Cortex of kidney (tissue), 1 donor: ENCODE measurements around the gene ABL2.
"Not testable (repeated sequence)": the region's sequence is repeated elsewhere in the genome, so short reads cannot be mapped to it uniquely, and the experiment has no call there.

Experiments
- DNase-seq: peaks from one replicate; lab custom pipeline; 2025; lab: John Stamatoyannopoulos, UW

The ABL2 gene

GRCh38 chr1:179229214-179230140 lies at the start of gene ABL2:
Gene ABL2, minus strand, starts transcription at chr1:179229677. Its CDS starts 280 bp downstream, at chr1:179229397.
- no peak for DNase-seq

GRCh38 chr1:179278920-179279319 lies 49.4 kb upstream of the ABL2 start:
- no peak for DNase-seq

GRCh38 chr1:179274424-179274823 lies 44.9 kb upstream of the ABL2 start:
- not testable (repeated sequence) for DNase-seq

- no peak for DNase-seq
These were observed 39.6 kb upstream of the ABL2 start for GRCh38 chr1:179269071-179269470.

- DNase-seq = no peak
These were observed 35.0 kb upstream of the ABL2 start for GRCh38 chr1:179264507-179264906.

GRCh38 chr1:179263121-179263520 lies 33.6 kb upstream of the ABL2 start:
- DNase-seq = no peak

- DNase-seq = no peak
These were observed 32.7 kb upstream of the ABL2 start for GRCh38 chr1:179262183-179262582.

- no peak for DNase-seq
These were observed 24.0 kb upstream of the ABL2 start for GRCh38 chr1:179253286-179253972.

- no peak for DNase-seq
These were observed 23.1 kb upstream of the ABL2 start for GRCh38 chr1:179252606-179253005.

- DNase-seq = no peak
These were observed 22.2 kb upstream of the ABL2 start for GRCh38 chr1:179251675-179252074.

GRCh38 chr1:179247923-179248322 lies 18.4 kb upstream of the ABL2 start:
- no peak for DNase-seq

GRCh38 chr1:179245426-179245825 lies 15.9 kb upstream of the ABL2 start:
- DNase-seq = not testable (repeated sequence)

GRCh38 chr1:179241530-179242097 lies 12.1 kb upstream of the ABL2 start:
- no peak for DNase-seq

- no peak for DNase-seq
These were observed 7.7 kb upstream of the ABL2 start for GRCh38 chr1:179237222-179237621.

GRCh38 chr1:179234863-179235262 lies 5.4 kb upstream of the ABL2 start:
- DNase-seq = no peak

GRCh38 chr1:179231923-179232322 lies 2.4 kb upstream of the ABL2 start:
- DNase-seq = no peak

GRCh38 chr1:179230721-179231120 lies 1.2 kb upstream of the ABL2 start:
- DNase-seq = no peak

GRCh38 chr1:179230251-179230650 lies 774 bp upstream of the ABL2 start:
- DNase-seq = no peak

- no peak for DNase-seq
These were observed 679 bp downstream of the ABL2 start for GRCh38 chr1:179228783-179229213.

GRCh38 chr1:179226738-179227137 lies 2.7 kb downstream of the ABL2 start:
- DNase-seq = no peak

GRCh38 chr1:179224466-179224865 lies 5.0 kb downstream of the ABL2 start:
- DNase-seq = not testable (repeated sequence)

- DNase-seq = not testable (repeated sequence)
These were observed 8.4 kb downstream of the ABL2 start for GRCh38 chr1:179221121-179221520.
